Fibroblast of pulmonary artery (primary cell): Measurements from ENCODE around the gene KCNC2.
A peak's percentile ranks its signal among the peaks of the same experiment; 100 is the strongest.

Experiments
- DNase-seq: peaks from one replicate; pipeline ENCODE4 v3.0.0-alpha.2; 2010; ENCODE audit warnings: low read depth
- H3K4me3 ChIP-seq: replicated peaks from 2 replicates; pipeline ENCODE4 v1.5.1; 2011; ENCODE audit warnings: low read depth, mild to moderate bottlenecking, control low read depth, low read length, moderate library complexity
- CTCF ChIP-seq: IDR thresholded peaks from 2 replicates; pipeline ENCODE4 v1.5.1; 2011; ENCODE audit warnings: mild to moderate bottlenecking, control low read depth, low read length, inconsistent platforms; ENCODE audit errors: missing control alignments

KCNC2 gene

GRCh38 chr12:75227132-75227531, 17.5 kb upstream of the KCNC2 start:
- TF ChIP-seq CTCF = no peak
- H3K4me3 ChIP-seq = no peak overlapping the region
- DNase-seq = no peak

GRCh38 chr12:75212072-75212471, 2.4 kb upstream of the KCNC2 start:
- no peak for TF ChIP-seq CTCF
- DNase-seq = no peak
- no peak overlapping the region for H3K4me3 ChIP-seq

- no peak overlapping the region for H3K4me3 ChIP-seq
- TF ChIP-seq CTCF = no peak
These were observed 505 bp downstream of the KCNC2 start for GRCh38 chr12:75208856-75209811.

GRCh38 chr12:75207338-75208083, 2.1 kb downstream of the KCNC2 start:
- no peak for DNase-seq
- no peak for TF ChIP-seq CTCF
- no peak overlapping the region for H3K4me3 ChIP-seq

More at GRCh38 chr12:75208856-75209811, 505 bp downstream of the KCNC2 start:
- peak; percentile 43 for DNase-seq

GRCh38 chr12:75205558-75205957, 4.1 kb downstream of the KCNC2 start:
- TF ChIP-seq CTCF = no peak
- H3K4me3 ChIP-seq = no peak overlapping the region
- DNase-seq = no peak

GRCh38 chr12:75196865-75197264, 12.8 kb downstream of the KCNC2 start:
- no peak for DNase-seq

More at GRCh38 chr12:75196865-75197264, 12.8 kb downstream of the KCNC2 start:
- TF ChIP-seq CTCF = no peak
- no peak overlapping the region for H3K4me3 ChIP-seq
